SK-N-SH (cell line): ENCODE measurements around the gene OR6C68. TPM values are rescaled to one million over a fixed set of nuclear protein-coding genes. Genes with fewer than 3 reads are reported as not detected.
"Not testable (repeated sequence)": the region's sequence is repeated elsewhere in the genome, so short reads cannot be mapped to it uniquely, and the experiment has no call there.

Experiments
- CTCF ChIA-PET: fragments of 300-600, 350-600 bp; formaldehyde crosslinking; extraction: SDS; loops from one replicate; lab custom pipeline; 2021; lab: Yijun Ruan, JAX
- POLR2A ChIA-PET: fragments of 350-600 bp; sonication (Branson Sonifier 250); formaldehyde crosslinking; extraction: SDS; loops from one replicate; lab custom pipeline; 2020; ENCODE audit warnings: antibody characterized with exemption, inconsistent platforms; lab: Yijun Ruan, JAX
- DNase-seq: peaks from one replicate; pipeline ENCODE4 v3.0.0; 2012
- H2AFZ ChIP-seq: fragments of 200-600 bp; sonication (generic); 2 replicates; pipeline ENCODE4 v1.8.1; 2016; ENCODE audit warnings: antibody characterized with exemption, mild to moderate bottlenecking, low read depth
- H3F3A ChIP-seq: fragments of 200-600 bp; sonication (generic); replicated peaks from 2 replicates; pipeline ENCODE3; 2016; ENCODE audit warnings: antibody characterized with exemption, mild to moderate bottlenecking; ENCODE audit not compliant: insufficient read depth
- H3K27ac ChIP-seq, 2 experiments: fragments of 200-500 bp in 1 of 2; fragments of 200-600 bp in 1 of 2; sonication (Bioruptor generic) in 1 of 2; sonication (generic), shearing (Covaris generic) in 1 of 2; 2 replicates each; pipeline versions ENCODE4 v1.5.1 to v1.6.1; 2014 to 2016; ENCODE audit warnings: low read depth in 2 of 2, inconsistent platforms in 1 of 2, low read length in 1 of 2, mild to moderate bottlenecking in 1 of 2, mixed read lengths in 1 of 2
- H3K27me3 ChIP-seq: fragments of 200-600 bp; sonication (generic), shearing (Covaris generic); 2 replicates; pipeline ENCODE4 v1.6.1; 2016; ENCODE audit warnings: mixed run types; ENCODE audit not compliant: insufficient read depth
- H3K36me3 ChIP-seq, 2 experiments: fragments of 200-500 bp in 1 of 2; fragments of 200-600 bp in 1 of 2; sonication (Bioruptor generic) in 1 of 2; sonication (generic) in 1 of 2; replicated peaks in 1 of 2; 2 replicates each; pipeline versions ENCODE3 to v1.5.1; 2014 to 2016; ENCODE audit warnings: low read length in 1 of 2, mild to moderate bottlenecking in 1 of 2; ENCODE audit not compliant: insufficient read depth in 2 of 2, control insufficient read depth in 1 of 2
- H3K4me1 ChIP-seq, 2 experiments: fragments of 200-500 bp in 1 of 2; fragments of 200-600 bp in 1 of 2; sonication (Bioruptor generic) in 1 of 2; sonication (generic), shearing (Covaris generic) in 1 of 2; 2 replicates each; pipeline versions ENCODE4 v1.5.1 to v1.6.1; 2014 to 2016; ENCODE audit warnings: low read depth in 1 of 2, low read length in 1 of 2, mixed run types in 1 of 2; ENCODE audit not compliant: insufficient read depth in 2 of 2, control insufficient read depth in 1 of 2
- H3K4me2 ChIP-seq: fragments of 200-600 bp; sonication (generic), shearing (Covaris generic); 2 replicates; pipeline ENCODE4 v1.6.1; 2017; ENCODE audit warnings: mixed run types
- H3K4me3 ChIP-seq, 2 experiments: fragments of 200-500 bp in 1 of 2; fragments of 200-600 bp in 1 of 2; sonication (Bioruptor generic) in 1 of 2; sonication (generic), shearing (Covaris generic) in 1 of 2; 2 replicates each; pipeline versions ENCODE4 v1.5.1 to v1.8.1; 2014 to 2016; ENCODE audit warnings: low read depth in 2 of 2, inconsistent platforms in 1 of 2, low read length in 1 of 2, mild to moderate bottlenecking in 1 of 2, mixed read lengths in 1 of 2, moderate library complexity in 1 of 2
- H3K79me2 ChIP-seq: fragments of 200-600 bp; sonication (generic); 2 replicates; pipeline ENCODE4 v1.8.1; 2017; ENCODE audit warnings: mild to moderate bottlenecking; ENCODE audit not compliant: insufficient read depth
- H3K9ac ChIP-seq: fragments of 200-600 bp; sonication (generic); 2 replicates; pipeline ENCODE4 v1.6.1; 2017; ENCODE audit warnings: mixed run types
- H3K9me2 ChIP-seq: fragments of 200-600 bp; sonication (generic); 2 replicates; pipeline ENCODE4 v1.6.1; 2017; ENCODE audit warnings: mixed run types
- H3K9me3 ChIP-seq: fragments of 200-600 bp; sonication (generic); 2 replicates; pipeline ENCODE4 v1.6.1; 2017; ENCODE audit warnings: mixed run types, mild to moderate bottlenecking, moderate library complexity
- H4K20me1 ChIP-seq: fragments of 200-600 bp; sonication (generic); 2 replicates; pipeline ENCODE4 v1.6.1; 2017; ENCODE audit warnings: mild to moderate bottlenecking, mixed run types; ENCODE audit not compliant: insufficient read depth
- FOSL2 ChIP-seq: IDR thresholded peaks from 2 replicates; pipeline ENCODE4 v1.4.0; 2012; ENCODE audit warnings: low read depth, mild to moderate bottlenecking, moderate library complexity, borderline replicate concordance
- FOXJ3 ChIP-seq: sonication (generic); formaldehyde crosslinking; IDR thresholded peaks from 2 replicates; pipeline ENCODE4 v1.5.1; 2020; ENCODE audit warnings: mild to moderate bottlenecking, missing genetic modification reagents
- FOXM1 ChIP-seq: IDR thresholded peaks from 2 replicates; pipeline ENCODE4 v1.4.0; 2012; ENCODE audit warnings: low read depth, mild to moderate bottlenecking
- MEF2A ChIP-seq: IDR thresholded peaks from 2 replicates; pipeline ENCODE4 v1.4.0; 2012; ENCODE audit warnings: low read depth, borderline replicate concordance
- MXI1 ChIP-seq: IDR thresholded peaks from 2 replicates; pipeline ENCODE4 v1.6.1; 2012; ENCODE audit warnings: mild to moderate bottlenecking, low read depth, low read length, improper control_type of control experiment
- POLR2AphosphoS5 ChIP-seq: IDR thresholded peaks from 2 replicates; pipeline ENCODE4 v1.6.1; 2012; ENCODE audit warnings: low read depth, low read length
- RCOR1 ChIP-seq: fragments of 150-350 bp; IDR thresholded peaks from 2 replicates; pipeline ENCODE4 v1.6.1; 2017; ENCODE audit warnings: antibody characterized with exemption, low read length
- RFX5 ChIP-seq: IDR thresholded peaks from 2 replicates; pipeline ENCODE4 v1.6.1; 2012; ENCODE audit warnings: mild to moderate bottlenecking, improper control_type of control experiment, low read length
- RXRA ChIP-seq: IDR thresholded peaks from 2 replicates; pipeline ENCODE4 v1.4.0; 2012; ENCODE audit warnings: low read depth, mild to moderate bottlenecking, borderline replicate concordance
- SMC3 ChIP-seq: IDR thresholded peaks from 2 replicates; pipeline ENCODE4 v1.6.1; 2012; ENCODE audit warnings: low read depth, low read length, improper control_type of control experiment
- WGBS: methylation state at CpG from one replicate; pipeline ENCODE4 v1.1.6; 2017; ENCODE audit warnings: low lambda C conversion rate; 5-methylcytosine and 5-hydroxymethylcytosine counted together
- polyA plus RNA-seq, 3 experiments: library from polyadenylated mRNA; depleted of rRNA; stranded (reverse); fragments of >200 nt; gene quantifications; 2 replicates each; pipeline ENCODE4 v1.2.3, GENCODE V29; 2012
- TF ChIP-seq, protein P1 (sequence below): IDR thresholded peaks from 2 replicates; pipeline ENCODE4; 2012
- TF ChIP-seq, protein P2 (sequence below): IDR thresholded peaks from 2 replicates; pipeline ENCODE4 v1.4.0; 2012; ENCODE audit warnings: low read depth, borderline replicate concordance
- TF ChIP-seq, protein P3 (sequence below): IDR thresholded peaks from 2 replicates; pipeline ENCODE4 v1.4.0; 2012; ENCODE audit warnings: low read depth, borderline replicate concordance
- TF ChIP-seq, protein P4 (sequence below): fragments of 200-600 bp; sonication (generic); IDR thresholded peaks from 2 replicates; pipeline ENCODE4 v1.6.1; 2017; ENCODE audit warnings: antibody characterized with exemption, mild to moderate bottlenecking, moderate library complexity

The OR6C68 gene
- polyA plus RNA-seq, 1 of the 3 experiments (the other 2 are of a cell fraction) = not detected

DNA sequence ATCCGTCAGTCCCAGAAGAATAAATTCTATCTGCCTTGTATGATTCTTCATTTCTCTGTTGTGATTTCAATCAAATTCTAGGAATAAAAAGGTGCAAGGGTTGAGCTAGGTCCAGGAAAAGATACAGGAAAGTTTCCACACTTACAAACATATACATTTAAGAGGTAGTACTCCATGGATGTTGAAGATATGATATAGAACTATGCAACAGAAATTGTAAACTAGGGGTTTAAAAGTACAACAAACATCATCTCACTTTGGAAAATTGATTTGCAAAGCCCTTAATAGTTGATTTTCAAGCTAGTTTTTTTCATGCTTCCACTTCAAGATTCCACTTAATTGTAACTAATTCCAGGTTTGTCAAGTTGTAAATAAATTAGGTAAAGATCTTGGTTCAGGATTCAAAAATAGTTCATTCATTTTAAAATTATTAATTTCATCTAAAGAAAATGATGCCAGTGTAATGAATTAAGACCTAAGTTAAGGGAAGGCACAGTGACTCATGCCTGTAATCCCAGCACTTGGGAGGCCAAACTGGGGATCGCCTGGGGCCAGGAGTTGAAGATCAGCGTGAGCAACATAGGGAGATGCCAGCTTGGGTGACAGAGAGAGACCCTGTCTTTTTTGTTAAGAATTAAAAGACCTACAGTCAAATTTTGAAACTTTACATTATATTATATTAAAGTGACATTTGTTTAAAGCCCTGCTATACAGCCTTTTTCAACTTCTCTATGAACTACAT lies 21.9 kb upstream of the OR6C68 start, which contains the start of gene OR6C70:
Gene OR6C70, minus strand, starts transcription at position 51 of the 742 bp plus-strand sequence. Its CDS starts 0 bp downstream, at position 51.
- Histone ChIP-seq H3K9ac (no peak within 1 kb of the TSS), H3K36me3 (no peaks in the 10 kb centered on the region), H3K9me2 (no peaks in the 10 kb centered on the region), H3K4me3 (no peak within 1 kb of the TSS), H3F3A (no peaks in the 10 kb centered on the region), H3K79me2 (no peaks in the 10 kb centered on the region), H3K4me2 (no peak within 1 kb of the TSS), H3K27me3 (no peaks in the 10 kb centered on the region; the same call in 1 of the 2 replicates), H3K4me1 (no peaks in the 10 kb centered on the region), H2AFZ (no peak within 1 kb of the TSS), H4K20me1 (no peaks in the 10 kb centered on the region), H3K9me3 (no peaks in the 10 kb centered on the region), H3K27ac (no peak within 1 kb of the TSS)
- DNase-seq = no peak
- POLR2A ChIA-PET = no interaction called here
- WGBS = 0% methylated on average over 3 of the region's 3 CpGs
- CTCF ChIA-PET = no interaction called here
- TF ChIP-seq, protein P1, sequence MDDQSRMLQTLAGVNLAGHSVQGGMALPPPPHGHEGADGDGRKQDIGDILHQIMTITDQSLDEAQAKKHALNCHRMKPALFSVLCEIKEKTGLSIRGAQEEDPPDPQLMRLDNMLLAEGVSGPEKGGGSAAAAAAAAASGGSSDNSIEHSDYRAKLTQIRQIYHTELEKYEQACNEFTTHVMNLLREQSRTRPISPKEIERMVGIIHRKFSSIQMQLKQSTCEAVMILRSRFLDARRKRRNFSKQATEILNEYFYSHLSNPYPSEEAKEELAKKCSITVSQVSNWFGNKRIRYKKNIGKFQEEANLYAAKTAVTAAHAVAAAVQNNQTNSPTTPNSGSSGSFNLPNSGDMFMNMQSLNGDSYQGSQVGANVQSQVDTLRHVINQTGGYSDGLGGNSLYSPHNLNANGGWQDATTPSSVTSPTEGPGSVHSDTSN = no peak
- TF ChIP-seq MXI1 = no peak
- TF ChIP-seq FOXM1 = no peak
- TF ChIP-seq RXRA = no peak
- TF ChIP-seq FOXJ3 (CRISPR knock-in tag) = no peak
- TF ChIP-seq POLR2AphosphoS5 = no peak
- TF ChIP-seq, protein P2, sequence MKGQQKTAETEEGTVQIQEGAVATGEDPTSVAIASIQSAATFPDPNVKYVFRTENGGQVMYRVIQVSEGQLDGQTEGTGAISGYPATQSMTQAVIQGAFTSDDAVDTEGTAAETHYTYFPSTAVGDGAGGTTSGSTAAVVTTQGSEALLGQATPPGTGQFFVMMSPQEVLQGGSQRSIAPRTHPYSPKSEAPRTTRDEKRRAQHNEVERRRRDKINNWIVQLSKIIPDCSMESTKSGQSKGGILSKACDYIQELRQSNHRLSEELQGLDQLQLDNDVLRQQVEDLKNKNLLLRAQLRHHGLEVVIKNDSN = no peak
- no peak for TF ChIP-seq FOSL2

DNA sequence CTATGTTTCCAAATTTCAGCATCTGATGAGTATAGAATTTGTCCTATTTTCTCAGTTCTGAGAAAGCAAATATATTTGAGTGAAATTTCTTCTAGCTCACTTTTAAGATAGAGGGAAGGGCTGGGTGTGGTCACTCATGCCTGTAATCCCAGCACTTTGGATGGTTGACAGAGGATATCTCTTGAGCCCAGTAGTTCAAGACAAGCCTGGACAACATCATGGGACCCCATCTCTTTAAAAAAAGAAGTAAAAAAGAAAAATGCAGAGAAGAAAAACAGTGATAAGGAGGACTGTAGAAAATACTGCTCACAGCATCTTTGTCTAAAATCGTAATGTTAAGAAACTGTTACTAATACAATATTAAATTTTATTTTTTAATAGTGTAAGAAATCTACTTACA lies 19.9 kb upstream of the OR6C68 start:
- no peak overlapping the region for H2AFZ ChIP-seq
- no peaks in the 10 kb centered on the region for H3K4me1 ChIP-seq
- no peak for DNase-seq
- H3K27me3 ChIP-seq = no peaks in the 10 kb centered on the region; the same call in 1 of the 2 replicates
- no peaks in the 10 kb centered on the region for H3F3A ChIP-seq
- H3K79me2 ChIP-seq = no peaks in the 10 kb centered on the region
- no peaks in the 10 kb centered on the region for H3K9me2 ChIP-seq
- no peak overlapping the region for H3K27ac ChIP-seq
- CTCF ChIA-PET = no interaction called here
- no peak overlapping the region for H3K4me2 ChIP-seq
- no peaks in the 10 kb centered on the region for H3K9me3 ChIP-seq
- H3K4me3 ChIP-seq = no peak overlapping the region
- H4K20me1 ChIP-seq = no peaks in the 10 kb centered on the region
- no peaks in the 10 kb centered on the region for H3K36me3 ChIP-seq
- no peak for TF ChIP-seq SMC3
- TF ChIP-seq, protein P3, sequence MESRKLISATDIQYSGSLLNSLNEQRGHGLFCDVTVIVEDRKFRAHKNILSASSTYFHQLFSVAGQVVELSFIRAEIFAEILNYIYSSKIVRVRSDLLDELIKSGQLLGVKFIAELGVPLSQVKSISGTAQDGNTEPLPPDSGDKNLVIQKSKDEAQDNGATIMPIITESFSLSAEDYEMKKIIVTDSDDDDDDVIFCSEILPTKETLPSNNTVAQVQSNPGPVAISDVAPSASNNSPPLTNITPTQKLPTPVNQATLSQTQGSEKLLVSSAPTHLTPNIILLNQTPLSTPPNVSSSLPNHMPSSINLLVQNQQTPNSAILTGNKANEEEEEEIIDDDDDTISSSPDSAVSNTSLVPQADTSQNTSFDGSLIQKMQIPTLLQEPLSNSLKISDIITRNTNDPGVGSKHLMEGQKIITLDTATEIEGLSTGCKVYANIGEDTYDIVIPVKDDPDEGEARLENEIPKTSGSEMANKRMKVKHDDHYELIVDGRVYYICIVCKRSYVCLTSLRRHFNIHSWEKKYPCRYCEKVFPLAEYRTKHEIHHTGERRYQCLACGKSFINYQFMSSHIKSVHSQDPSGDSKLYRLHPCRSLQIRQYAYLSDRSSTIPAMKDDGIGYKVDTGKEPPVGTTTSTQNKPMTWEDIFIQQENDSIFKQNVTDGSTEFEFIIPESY = no peak
- TF ChIP-seq, protein P4, sequence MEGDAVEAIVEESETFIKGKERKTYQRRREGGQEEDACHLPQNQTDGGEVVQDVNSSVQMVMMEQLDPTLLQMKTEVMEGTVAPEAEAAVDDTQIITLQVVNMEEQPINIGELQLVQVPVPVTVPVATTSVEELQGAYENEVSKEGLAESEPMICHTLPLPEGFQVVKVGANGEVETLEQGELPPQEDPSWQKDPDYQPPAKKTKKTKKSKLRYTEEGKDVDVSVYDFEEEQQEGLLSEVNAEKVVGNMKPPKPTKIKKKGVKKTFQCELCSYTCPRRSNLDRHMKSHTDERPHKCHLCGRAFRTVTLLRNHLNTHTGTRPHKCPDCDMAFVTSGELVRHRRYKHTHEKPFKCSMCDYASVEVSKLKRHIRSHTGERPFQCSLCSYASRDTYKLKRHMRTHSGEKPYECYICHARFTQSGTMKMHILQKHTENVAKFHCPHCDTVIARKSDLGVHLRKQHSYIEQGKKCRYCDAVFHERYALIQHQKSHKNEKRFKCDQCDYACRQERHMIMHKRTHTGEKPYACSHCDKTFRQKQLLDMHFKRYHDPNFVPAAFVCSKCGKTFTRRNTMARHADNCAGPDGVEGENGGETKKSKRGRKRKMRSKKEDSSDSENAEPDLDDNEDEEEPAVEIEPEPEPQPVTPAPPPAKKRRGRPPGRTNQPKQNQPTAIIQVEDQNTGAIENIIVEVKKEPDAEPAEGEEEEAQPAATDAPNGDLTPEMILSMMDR = no peak
- TF ChIP-seq RFX5 = no peak
- TF ChIP-seq RCOR1 = no peak
- TF ChIP-seq, protein P1 = no peak
- no peak for TF ChIP-seq MEF2A
- TF ChIP-seq, all 33 proteins: peak for 0
- POLR2A ChIA-PET = no interaction called here
- H3K9ac ChIP-seq = no peak overlapping the region
- WGBS = 0% methylated on average over 1 of the region's 1 CpG

DNA sequence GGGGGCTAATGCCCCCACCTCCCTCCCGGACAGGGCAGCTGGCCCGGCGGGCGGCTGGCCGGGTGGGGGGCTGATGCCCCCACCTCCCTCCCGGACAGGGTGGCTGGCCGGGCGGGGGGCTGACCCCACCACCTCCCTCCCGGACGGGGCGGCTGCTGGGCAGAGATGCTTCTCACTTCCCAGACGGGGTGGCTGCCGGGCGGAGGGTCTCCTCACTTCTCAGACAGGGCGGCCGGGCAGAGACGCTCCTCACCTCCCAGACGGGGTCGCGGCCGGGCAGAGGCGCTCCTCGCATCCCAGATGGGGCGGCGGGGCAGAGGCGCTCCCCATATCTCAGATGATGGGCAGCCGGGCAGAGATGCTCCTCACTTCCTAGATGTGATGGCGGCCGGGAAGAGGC lies 13.0 kb upstream of the OR6C68 start:
- DNase-seq, CTCF ChIA-PET: not testable (repeated sequence)
- WGBS = 50% methylated on average over 2 of the region's 29 CpGs

More for the DNA sequence above, 13.0 kb upstream of the OR6C68 start:
- H4K20me1 ChIP-seq, H3K9me2 ChIP-seq, POLR2A ChIA-PET, H3K79me2 ChIP-seq, H3K4me2 ChIP-seq, H3K27me3 ChIP-seq, H3K4me1 ChIP-seq, H3K27ac ChIP-seq, H3K4me3 ChIP-seq, H2AFZ ChIP-seq, H3K9me3 ChIP-seq, H3F3A ChIP-seq, H3K36me3 ChIP-seq, H3K9ac ChIP-seq: not testable (repeated sequence)
